HG02852 (cell line): ENCODE results near the gene ANKRD40CL.
"Not testable (repeated sequence)": the region's sequence is repeated elsewhere in the genome, so short reads cannot be mapped to it uniquely, and the experiment has no call there.

Experiments used
- ATAC-seq: cut with Tn5 transposase; IDR thresholded peaks from one replicate; pipeline ENCODE4 v1.9.1; 2021; ENCODE audit warnings: mild to moderate bottlenecking, moderate library complexity; ENCODE audit not compliant: unreplicated experiment

ANKRD40CL gene

DNA sequence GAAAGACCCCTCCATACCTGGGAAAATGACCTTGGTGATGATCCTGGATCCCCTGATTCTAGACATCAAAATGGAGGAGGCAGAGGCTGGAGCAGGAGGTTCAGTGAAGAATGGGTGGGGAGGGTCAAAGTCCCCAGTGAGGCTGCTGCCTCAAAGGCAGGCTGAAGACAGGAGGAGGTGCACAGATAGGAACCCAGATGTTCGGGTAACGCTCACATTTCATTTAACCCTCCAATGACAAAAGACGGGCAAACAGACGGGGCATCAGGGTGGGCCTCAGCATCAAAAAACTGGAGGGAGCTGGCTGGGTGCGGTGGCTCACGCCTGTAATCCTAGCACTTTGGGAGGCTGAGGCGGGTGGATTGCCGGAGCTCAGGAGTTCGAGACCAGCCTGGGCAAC, at the start of gene ANKRD40CL:
Gene ANKRD40CL (minus strand): TSS at position 73 of the 400 bp plus-strand sequence. CDS start 605 bp downstream, outside the sequence.
- ATAC-seq = no peak

GRCh38 chr17:50816271-50816670, 49.0 kb upstream of the ANKRD40CL start:
- no peak for ATAC-seq

- no peak for ATAC-seq
Observed at GRCh38 chr17:50815400-50815799, 48.1 kb upstream of the ANKRD40CL start.

DNA sequence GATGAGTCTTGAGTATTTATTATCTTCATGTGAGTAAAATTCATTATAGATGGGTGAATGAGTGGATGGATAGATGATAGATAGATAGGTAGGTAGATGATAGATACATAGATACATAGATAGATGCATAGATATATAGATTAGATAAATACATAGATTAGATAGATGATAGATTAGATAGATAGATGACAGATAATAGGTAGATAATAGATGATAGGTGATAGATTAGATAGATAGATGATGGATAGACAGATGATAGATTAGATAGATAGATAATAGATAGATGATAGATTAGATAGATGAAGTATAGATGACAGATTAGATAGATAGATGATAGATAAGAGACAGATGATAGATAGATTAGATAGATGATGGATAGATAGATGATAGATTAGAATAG, 46.3 kb upstream of the ANKRD40CL start:
- ATAC-seq = no peak

DNA sequence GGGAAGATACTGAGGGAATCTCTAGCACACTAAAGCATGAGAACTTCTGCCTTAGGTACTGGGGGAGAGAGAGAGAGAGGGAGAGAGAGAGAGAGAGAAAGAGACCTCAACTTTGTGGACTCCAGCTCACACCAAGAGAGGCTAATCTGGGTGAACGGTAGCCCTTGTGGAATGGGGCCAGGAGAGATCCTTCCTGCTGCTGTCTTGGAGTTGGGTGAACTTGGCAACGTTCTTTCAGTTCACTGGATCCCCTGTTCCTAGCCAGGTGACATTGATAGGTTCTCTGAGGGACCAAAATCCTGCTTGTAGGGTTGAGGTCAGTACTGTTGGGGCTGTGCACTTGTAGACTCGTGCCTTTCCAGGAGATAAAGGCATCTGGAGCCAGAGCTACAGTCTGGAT, 41.6 kb upstream of the ANKRD40CL start:
- no peak for ATAC-seq

DNA sequence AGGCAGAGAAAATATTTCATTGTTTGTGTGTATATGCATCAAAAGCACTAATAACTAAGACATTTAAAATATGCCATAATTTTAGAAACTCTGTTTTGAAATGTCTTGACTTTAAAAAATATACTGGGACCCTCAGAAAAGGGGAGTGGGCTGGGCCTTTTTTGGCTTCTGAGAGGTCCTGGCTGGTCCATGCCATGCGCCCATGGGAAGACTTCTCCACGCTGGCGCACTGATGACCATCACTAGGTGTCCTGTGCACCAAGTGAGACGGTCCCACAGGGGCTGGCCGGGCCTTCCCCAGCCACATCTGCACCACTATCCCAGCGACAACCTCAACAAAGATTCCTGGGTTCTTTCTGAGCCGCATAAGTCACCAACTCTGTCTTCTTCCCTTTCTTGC, 41.1 kb upstream of the ANKRD40CL start:
- ATAC-seq = no peak

GRCh38 chr17:50807675-50808074, 40.4 kb upstream of the ANKRD40CL start:
- ATAC-seq = no peak

DNA sequence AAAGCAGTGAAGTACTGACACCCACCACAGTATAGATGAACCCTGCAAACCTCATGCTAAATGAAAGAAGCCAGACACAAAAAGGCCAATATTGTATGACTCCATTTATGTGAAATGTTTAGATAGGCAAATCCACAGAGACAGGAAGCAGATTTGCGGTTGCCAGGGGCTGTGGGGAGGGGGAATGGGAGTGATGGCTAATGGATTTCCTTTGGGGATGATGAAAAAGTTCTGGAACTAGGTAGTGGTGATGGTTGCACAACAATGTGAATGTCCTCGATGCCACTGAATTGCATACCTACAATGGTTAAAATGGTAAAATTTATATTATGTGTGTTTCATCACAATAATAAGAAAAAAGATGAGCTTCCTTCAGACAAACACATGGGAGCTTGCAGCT, 39.7 kb upstream of the ANKRD40CL start:
- ATAC-seq = no peak

DNA sequence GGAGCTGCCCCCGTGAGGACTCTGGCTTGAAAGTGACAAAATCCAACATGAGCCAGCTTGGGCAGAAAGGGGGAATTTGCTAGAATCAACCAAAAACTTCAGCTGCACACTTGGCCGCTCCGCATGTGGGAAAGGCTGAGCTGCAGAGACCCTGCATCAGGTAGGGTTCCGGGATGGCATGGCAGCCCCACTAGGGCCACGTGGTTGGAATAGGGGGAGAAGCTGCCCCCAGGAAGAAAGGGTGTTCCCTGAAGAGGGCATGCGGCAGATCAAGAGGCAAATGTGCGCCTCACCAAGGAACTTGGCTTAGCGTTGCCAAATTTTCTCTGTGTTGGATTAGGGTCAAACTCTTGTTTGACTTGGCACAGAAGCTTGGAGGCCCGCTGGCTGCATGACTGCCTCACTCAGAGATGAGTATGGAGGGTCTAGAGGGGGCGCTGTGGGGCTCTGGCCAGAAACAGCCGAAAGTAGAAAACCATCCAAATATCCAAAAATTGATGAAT, 38.9 kb upstream of the ANKRD40CL start:
- no peak for ATAC-seq

DNA sequence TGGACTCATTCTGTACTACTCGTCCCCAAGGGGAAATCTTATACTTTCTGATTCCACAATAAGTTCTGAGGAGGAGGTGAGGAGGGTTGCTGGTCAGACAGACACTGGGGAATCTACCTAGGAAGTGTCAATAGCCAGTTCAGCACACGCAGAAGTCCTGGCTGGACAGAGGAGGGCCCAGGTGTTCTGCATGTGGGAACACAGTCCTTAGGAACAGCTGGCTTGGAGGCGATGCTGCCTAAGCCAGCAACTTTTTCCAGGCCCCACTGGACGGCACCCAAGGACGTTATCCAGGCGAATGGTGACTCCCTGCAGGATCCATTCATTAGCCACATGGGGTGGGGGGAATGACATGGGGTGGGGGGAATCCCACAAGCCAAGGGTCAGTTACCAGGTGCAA, 38.2 kb upstream of the ANKRD40CL start:
- no peak for ATAC-seq

GRCh38 chr17:50804749-50805475, 37.6 kb upstream of the ANKRD40CL start:
- not testable (repeated sequence) for ATAC-seq

GRCh38 chr17:50803676-50804075, 36.4 kb upstream of the ANKRD40CL start:
- ATAC-seq = no peak

DNA sequence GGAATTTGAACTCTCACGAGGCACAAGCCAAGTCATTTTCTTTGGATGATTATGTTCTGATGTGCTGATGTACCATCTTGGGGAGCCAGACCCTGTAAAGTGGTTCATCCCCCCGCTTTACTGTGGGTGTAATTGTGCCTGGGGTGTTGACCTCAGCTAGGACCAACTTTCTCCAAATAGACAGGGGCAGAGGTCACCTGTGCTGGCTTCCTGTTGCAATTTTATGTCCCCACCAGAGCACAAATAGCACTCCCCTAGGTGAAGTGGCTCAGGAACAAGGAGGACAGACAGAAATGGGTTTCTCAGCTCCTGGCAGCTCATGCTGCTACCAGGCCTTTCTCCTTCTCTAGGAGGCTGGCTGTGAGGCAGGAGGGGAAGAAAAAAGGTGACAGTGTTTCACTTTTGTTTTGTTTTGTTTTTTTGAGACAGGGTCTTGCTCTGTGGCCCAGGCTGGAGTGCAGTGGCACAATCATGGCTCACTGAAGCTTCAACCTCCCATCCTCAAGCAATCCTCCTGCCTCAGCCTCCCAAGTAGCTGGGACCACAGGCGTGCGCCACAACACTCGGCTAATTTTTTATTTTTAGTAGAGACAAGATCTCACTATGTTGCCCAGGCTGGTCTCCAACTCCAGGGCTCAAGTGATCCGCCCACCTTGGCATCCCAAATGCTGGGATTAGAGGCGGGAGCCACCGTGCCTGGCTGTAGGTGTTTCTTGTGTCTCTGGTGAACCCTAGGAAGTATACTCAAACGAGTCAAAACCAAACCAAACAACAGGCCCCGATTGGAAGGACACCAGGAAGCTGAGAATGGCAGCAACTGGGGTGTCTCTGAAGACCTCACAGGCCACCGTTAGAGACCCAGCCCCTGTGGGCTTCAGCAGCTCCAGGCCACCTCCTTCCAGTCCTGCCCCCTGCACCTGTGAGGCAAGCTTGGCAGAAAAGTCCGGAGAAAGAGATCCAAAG, 35.6 kb upstream of the ANKRD40CL start:
- no peak for ATAC-seq

- ATAC-seq = no peak
Observed at GRCh38 chr17:50800196-50800700, 32.9 kb upstream of the ANKRD40CL start.

DNA sequence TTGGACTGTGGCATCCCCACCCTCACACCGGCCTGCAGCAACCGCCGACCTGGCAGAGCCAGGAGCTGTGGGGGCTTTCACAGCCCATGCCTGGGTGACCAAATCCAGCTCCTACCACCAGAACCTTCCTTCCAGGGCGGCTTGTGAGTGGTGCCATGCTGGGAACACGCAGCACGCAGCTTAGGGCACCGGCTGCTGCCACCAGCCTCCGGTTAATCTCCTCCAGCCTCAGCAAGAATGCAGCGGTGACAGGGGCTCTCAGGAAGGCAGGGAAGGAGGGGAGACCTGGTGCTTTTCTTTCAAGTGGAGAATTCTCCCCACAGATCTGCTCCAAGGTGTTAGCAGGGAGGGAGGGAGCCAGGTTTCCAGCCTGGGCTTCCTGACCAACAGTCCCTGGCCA, 32.3 kb upstream of the ANKRD40CL start:
- ATAC-seq = no peak

GRCh38 chr17:50798424-50799288, 31.3 kb upstream of the ANKRD40CL start:
- ATAC-seq = no peak

GRCh38 chr17:50797135-50797810, 30.0 kb upstream of the ANKRD40CL start:
- ATAC-seq = no peak

DNA sequence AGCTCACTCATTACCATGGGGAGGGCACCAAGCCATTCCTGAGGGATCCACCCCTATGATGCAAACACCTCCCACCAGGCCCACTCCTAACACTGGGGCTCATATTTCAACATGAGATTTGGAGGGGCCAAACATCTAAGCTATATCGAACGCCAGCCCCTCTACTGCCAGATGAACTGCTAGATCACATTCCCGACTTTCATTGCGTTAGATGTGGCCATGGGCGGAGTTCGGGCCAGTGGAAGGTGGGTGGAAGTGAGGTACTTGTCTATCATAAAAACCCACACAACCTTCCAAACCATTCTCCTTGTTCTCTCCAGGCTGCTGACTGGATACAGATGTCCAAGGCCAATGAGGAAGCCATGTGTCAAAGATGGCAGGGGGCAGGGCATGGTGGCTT, 27.0 kb upstream of the ANKRD40CL start:
- ATAC-seq = no peak

GRCh38 chr17:50793007-50793406, 25.7 kb upstream of the ANKRD40CL start:
- ATAC-seq = no peak

DNA sequence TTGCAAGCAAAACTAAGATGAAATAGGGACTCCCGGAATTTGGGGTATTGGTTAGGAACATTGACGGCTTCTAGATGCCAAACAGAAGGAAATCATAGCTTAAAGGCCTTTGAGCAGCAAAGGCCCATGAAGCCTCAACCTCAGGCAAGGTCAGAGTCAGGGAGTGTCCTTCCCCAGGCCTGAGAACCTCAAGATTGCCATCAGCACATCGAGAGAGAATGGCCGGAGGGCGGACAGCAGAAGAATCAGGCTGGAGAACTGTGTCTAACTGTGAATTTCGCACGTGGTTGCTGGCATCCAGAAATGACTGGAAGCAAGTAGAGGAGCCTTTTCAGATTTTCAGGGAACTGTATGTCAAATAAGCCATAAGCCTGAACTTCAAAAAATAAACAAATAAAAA, 24.8 kb upstream of the ANKRD40CL start:
- no peak for ATAC-seq
